ENCODE results near the gene DLX3.

DNA sequence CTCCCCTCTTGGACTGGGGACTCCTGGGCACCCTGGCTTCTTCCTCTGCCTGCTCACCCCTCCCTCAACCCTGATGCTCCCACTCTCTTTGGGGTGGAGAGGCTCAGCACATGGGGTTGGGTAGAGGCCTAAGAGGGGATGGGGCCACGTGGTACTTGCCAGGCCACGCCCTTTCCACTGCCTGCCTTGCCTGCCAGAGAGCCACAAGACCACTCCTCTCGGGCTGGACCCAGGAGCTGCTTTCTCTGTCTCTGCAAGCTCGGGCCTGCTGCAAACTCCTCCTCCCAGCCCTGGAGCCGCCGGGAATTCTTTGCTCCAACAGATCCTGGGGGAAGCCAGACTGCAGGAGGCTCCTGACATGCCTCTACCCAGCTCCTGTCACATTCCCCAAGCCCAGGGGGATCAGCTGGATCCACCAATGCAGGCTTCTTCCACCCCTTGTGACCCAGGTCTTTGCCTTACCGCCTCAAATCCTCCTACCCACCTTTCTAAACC, 14.3 kb downstream of the DLX3 start:
- no peak for TF ChIP-seq EP300 (IDR thresholded peaks at IDR 0.05)
- TF ChIP-seq FOXS1 (CRISPR knock-in tag; IDR thresholded peaks at IDR 0.05) = no peak
- no peak for TF ChIP-seq RCOR1 (IDR thresholded peaks at IDR 0.05; ENCODE audit: low read depth, low read length)
- no peak for TF ChIP-seq POLR2A (IDR thresholded peaks at IDR 0.05; ENCODE audit: low read length)
- TF ChIP-seq PHF8 (IDR thresholded peaks at IDR 0.05; ENCODE audit: borderline replicate concordance, low read depth) = no peak
- TF ChIP-seq RFX5 (IDR thresholded peaks at IDR 0.05) = no peak
- TF ChIP-seq CHD2 (IDR thresholded peaks at IDR 0.05; ENCODE audit: low read length, partially characterized antibody) = no peak
- TF ChIP-seq, protein P1, sequence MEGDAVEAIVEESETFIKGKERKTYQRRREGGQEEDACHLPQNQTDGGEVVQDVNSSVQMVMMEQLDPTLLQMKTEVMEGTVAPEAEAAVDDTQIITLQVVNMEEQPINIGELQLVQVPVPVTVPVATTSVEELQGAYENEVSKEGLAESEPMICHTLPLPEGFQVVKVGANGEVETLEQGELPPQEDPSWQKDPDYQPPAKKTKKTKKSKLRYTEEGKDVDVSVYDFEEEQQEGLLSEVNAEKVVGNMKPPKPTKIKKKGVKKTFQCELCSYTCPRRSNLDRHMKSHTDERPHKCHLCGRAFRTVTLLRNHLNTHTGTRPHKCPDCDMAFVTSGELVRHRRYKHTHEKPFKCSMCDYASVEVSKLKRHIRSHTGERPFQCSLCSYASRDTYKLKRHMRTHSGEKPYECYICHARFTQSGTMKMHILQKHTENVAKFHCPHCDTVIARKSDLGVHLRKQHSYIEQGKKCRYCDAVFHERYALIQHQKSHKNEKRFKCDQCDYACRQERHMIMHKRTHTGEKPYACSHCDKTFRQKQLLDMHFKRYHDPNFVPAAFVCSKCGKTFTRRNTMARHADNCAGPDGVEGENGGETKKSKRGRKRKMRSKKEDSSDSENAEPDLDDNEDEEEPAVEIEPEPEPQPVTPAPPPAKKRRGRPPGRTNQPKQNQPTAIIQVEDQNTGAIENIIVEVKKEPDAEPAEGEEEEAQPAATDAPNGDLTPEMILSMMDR (IDR thresholded peaks at IDR 0.05) = no peak

Measured in A549 (cell line).